ENCODE measurements around the gene SERGEF.

- no peak for TF ChIP-seq POLR2A (IDR thresholded peaks at IDR 0.05)
- TF ChIP-seq CTCF (IDR thresholded peaks at IDR 0.05), result no peak
Observed at GRCh38 chr11:17992916-17993315, 19.9 kb downstream of the SERGEF start.

Measured in body of pancreas (tissue), 4 donors.